ENCODE measurements around the gene ZNF850. TPM values are rescaled to one million over a fixed set of nuclear protein-coding genes. Genes with fewer than 3 reads are reported as not detected.

The ZNF850 gene
- 1.6 and 1.7 TPM in 2 replicates for total RNA-seq

GRCh38 chr19:36772311-36773222 is at the start of gene ZNF850:
ZNF850 (minus strand) TSS chr19:36772807; CDS start chr19:36762606, 10,201 bp downstream.

GRCh38 chr19:36687214-36688056 is 85.2 kb downstream of the ZNF850 start, which contains the start of gene ZNF567:
ZNF567 (plus strand) TSS chr19:36687612; CDS start chr19:36694868, 7,256 bp downstream.

Other genes with a start within 250 kb of the ZNF850 start
- gene ZNF260, start 244.5 kb downstream of the ZNF850 start, total RNA-seq: 8.4 and 11.9 TPM in 2 replicates
- 7.0 and 8.0 TPM in 2 replicates for gene ZNF529, start 199.5 kb downstream of the ZNF850 start, total RNA-seq
- gene ZNF382, start 167.5 kb downstream of the ZNF850 start, total RNA-seq: 6.4 and 7.0 TPM in 2 replicates
- 9.4 and 13.3 TPM in 2 replicates for gene ZNF461, start 106.0 kb downstream of the ZNF850 start, total RNA-seq
- gene ZNF567, start 85.2 kb downstream of the ZNF850 start, total RNA-seq: 5.0 and 5.6 TPM in 2 replicates
- 6.8 and 8.7 TPM in 2 replicates for gene ZNF790, start 65.6 kb upstream of the ZNF850 start, total RNA-seq
- gene ZNF345, start 78.1 kb upstream of the ZNF850 start, total RNA-seq: 1.4 and 1.7 TPM in 2 replicates
- 2.4 and 2.9 TPM in 2 replicates for gene ZNF829, start 143.5 kb upstream of the ZNF850 start, total RNA-seq
- gene ZNF568, start 143.5 kb upstream of the ZNF850 start, total RNA-seq: 18.0 and 18.2 TPM in 2 replicates